ENCODE data around the gene SIVA1.

SIVA1 gene

DNA sequence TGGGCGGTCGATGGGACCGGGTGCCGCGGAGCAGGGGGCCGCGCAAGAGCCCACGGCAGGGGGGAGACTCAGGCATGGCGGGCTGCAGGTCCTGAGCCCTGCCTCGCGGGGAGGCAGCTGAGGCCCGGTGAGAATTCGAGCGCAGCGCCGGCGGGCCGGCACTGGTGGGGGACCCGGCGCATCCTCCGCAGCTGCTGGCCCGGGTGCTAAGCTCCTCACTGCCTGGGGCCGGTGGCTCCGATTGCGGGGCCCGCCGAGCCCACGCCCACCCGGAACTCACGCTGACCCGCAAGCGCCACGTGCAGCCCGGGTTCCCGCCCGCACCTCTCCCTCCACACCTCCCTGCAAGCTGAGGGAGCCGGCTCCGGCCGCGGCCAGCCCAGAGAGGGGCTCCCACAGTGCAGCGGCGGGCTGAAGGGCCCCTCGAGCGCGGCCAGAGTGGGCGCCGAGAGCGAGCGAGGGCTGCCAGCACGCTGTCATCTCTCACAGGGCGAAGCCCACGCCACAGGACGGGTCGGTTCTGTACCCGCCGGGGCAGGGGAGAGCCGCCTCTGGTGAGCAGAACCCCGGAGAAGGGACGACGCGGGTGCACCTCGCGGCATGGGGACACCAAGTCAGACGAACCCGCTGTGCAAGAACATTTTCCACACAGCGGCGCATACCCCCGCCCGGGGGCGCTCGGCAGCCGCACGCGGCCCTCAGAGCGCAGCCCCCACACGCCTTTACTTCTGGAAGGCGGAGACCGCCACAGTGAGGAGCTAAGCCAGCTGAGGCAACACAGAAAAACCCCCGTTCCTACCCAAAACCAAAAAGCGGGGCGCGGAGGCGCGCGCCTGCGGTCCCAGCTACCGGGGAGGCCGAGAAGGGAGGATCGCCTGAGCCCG is 1.2 kb upstream of the SIVA1 start:
- no peak for FAIRE-seq

DNA sequence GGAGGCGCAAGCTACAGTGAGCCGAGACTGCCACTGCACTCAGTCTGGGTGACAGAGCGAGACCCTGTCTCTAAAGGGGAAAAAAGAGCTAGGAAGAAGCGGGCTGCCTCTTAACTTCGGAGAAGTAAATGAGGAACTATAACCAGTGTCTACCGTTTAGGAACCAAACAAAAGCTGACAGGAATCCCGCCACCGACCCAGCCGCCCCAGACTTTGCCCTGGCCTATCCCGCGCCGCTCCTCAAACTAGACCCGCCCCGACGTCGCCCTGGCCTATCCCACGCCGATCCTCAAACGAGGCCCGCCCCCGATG is 568 bp upstream of the SIVA1 start:
- FAIRE-seq, result no peak

DNA sequence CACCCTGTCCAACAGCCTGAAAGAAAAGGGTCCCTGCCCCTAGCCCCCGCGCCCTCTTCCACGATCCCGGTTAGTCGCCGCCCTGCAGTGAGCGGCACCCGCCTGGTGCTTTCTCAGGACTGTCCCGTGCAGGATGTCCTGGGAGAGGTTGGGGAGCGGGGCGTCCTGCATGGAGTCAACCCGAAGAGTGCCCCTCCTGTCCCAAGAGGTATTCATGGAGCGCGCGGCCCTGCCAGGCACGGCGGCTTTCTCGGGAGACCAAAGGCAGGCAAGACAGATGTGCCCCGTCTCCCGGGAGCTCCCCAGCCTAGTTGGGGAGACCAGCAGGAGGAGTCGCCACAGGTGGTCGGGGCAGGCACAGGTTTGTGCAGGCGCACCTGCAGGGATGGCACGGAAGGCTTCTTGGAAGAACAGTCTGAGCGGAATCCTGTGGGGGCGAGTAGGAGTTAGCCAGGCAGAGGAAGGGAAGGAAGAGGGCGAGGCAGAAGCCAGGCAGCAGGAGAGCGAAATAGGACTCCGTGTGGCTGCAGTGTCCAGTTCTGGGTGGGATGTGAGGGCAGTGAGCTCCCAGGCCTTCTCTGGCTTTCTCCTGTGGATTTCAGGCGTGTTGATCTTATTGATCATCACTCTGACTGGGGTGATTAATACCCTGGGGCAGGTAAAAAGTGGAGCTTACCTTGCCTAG is 723 bp downstream of the SIVA1 start:
- no peak for FAIRE-seq

DNA sequence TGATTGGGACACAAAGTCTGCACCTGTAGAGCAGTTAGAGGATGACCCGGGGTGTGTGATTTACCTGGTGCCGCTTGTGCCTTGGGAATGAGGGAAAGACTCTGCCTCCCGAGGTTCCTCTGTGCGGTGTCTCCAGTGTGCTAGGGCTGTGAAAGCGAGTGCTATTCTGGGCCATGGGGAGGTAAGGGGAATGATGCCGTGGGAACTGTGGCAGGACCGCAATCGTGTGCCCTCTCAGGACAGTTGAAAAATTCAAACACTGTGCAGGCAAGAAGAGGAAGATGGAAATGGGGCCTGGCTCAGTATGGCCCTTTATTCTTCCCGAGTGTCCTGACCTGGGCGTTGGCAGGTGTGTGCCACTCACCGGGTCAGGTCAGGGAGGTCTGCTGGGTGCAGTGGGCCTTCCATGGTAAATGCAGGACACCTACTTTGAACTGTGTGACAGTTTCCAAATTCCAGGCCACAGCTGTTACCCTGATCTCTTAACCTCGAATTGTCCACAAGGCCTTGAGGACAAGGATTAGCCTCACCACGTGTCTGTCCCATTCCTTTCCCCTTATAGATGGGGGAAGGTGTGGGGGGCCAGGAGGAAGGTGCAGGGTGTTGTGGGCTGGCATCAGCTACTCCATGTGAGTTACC is 1.4 kb downstream of the SIVA1 start:
- no peak for FAIRE-seq

DNA sequence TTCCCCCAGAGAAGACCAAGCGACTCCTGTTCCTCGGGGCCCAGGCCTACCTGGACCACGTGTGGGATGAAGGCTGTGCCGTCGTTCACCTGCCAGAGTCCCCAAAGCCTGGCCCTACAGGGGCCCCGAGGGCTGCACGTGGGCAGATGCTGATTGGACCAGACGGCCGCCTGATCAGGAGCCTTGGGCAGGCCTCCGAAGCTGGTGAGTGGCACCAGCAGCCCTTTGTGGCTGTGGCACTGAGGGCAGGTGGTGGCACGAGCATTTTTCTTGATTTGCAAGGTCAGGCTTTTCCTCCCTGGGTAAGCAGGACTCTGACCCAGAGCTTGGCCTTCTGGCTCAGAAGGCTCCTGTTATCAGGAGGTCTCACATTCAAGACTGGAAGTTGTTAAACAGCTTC is 2.7 kb downstream of the SIVA1 start:
- no peak for FAIRE-seq

DNA sequence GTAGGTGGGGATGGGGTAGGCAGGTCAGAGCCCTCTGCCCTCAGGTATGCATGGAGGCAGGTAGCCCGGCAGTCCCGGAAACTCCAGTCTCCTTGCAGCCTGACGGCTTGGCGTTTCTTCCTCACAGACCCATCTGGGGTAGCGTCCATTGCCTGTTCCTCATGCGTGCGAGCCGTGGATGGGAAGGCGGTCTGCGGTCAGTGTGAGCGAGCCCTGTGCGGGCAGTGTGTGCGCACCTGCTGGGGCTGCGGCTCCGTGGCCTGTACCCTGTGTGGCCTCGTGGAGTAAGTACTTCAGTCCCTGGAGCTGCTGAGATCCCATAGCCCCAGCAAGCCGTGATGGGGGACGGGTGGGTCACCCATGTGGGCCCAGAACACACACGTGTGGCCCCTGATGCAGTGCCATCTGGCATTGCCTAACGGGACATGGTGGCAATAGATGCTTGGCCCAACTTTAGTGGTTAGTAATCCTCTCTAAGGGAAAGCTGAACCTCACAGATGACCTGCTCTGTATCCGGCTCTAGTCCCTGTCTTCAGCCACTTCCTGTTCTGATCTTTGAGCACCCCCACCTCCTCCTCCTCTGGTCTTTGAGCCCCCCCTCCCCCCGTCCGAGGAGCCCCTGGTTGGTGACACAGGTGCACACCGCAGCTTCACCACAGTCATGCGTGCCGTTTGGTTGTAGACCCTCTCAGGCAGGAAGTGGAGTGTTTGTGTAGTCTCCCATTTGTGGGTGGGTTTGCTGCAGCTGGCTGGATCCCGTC is 3.7 kb downstream of the SIVA1 start:
- no peak for FAIRE-seq

DNA sequence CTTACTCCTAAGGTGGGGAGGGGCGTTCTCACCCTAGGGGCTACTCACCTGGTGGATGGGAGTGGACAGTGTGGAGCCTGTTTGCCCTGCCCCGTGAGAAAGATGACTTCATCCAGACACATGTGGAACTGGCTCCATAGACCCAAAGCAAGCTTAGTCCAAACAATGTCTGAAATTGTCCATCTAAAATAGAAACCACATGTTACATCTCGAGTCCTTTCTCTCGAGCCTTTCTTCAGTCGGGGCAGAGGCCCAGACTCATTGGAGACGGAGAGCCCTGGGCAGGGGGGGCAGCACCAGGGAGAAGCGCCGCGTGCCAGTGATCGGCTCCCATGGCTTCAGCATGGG is 4.3 kb downstream of the SIVA1 start:
- no peak for FAIRE-seq

DNA sequence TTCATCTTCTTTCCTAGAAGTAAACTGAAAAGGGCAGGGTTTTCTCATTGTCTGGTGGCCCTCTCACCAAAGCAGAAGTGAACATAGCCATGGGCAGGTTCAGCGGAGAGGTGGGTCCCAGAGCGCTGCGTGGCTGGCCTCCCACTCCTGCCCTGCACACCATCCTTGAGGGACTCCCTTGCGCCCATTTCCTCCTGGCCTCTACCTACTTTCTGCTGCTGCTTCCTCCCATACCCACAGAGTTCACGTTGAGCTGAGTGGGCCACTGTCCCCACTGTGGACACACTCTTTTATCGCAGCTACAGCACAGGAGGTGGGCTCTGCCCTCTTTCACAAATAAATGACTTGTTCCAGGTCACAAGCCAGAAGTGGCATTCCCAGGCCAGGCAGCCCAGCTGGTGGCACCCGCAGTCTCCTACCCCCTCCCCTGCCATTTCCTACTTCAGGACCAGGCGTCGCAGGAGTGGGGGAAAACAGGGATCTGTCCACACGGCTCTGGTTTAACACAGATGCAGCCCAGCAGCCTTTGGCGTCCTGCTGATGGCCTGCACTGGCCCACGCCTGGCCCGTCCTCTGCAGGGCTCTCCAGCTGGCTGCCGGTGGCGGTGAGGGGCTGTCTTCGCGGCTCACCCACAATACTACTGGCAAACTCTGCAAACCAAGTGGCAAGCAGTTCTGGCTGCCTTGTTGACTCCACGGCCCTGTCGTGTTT is 4.9 kb downstream of the SIVA1 start:
- FAIRE-seq, result no peak

DNA sequence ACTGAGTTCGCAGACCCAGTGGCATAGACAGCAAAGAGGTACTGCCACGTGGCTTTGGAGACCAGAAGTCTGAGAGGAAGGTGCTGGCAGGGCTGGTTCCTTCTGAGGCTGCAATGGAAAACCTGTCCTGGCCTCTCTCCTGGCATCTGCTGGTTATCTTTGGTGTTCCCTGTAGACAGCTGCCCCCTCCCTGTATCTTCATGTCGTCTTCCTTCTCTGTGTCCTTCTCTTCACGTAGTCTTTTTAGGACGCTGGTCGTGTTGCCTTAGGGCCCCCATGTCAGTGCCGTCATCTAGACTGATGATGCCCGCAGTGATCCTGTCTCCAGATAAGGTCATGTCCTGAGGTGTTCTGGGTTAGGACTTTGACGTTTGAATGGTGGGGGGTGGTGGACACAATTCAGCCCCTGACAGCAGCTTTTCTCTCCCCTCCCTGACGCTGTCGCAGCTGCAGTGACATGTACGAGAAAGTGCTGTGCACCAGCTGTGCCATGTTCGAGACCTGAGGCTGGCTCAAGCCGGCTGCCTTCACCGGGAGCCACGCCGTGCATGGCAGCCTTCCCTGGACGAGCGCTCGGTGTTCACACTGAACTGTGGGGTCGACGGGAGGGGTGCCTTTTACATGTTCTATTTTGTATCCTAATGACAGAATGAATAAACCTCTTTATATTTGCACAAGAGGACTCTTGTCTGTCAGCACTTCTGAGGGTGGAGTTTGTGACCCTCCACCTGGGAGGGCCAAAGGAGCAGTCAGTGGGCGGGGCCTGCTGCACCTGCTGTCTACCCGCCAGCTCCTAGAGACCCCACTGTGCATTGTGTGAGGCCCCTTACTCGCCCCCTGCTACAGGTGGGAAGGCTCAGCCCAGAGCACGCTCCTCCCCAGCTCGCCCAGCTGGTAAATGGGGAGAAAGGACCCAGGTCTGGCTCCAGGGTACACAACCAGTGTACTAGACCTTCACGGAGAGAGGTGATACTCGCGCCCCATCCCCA is 6.3 kb downstream of the SIVA1 start:
- no peak for FAIRE-seq

DNA sequence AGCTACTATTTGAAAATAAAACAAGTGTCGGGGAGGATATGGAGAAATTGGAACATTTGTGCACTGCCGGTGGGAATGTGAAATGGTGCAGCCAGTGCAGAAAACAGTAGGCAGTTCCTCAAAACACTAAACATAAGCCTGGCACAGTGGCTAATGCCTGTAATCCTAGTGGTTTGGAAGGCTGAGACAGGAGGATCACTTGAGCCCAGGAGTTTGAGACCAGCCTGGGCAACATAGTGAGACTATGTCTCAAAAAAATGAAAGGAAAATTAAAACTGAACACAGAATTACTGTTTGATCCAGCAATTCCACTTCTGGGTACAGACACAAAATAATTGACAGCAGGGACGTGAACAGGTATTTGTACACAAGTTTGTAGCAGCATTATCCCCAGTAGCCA is 12.6 kb downstream of the SIVA1 start:
- no peak for FAIRE-seq

DNA sequence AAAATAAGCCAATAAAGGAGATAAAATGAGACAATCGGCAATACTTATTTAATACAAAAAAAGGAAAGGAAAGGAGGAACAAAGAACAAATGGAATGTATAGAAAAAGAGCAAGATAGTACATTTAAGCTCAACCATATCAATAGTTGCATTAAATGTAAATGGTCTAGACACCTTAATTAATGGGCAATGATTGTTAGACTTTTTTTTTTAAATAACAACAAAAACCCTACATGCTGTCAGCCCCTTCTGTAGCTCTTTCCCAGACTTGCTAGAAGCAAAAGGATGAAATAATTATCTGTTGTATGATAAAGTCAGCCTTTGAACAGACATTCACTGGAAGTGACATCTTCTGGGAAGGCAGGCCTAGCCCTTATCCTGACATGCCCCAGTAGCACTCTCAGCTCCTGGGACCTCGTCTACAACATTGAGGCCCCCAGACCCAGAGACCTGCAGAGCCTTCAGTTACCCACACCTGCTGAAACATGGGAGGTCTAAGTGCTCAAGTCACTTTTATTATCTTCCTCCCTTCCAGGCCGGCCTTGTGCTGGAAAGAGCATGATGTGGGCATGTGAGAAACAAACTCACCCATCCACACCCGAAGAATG is 13.4 kb downstream of the SIVA1 start:
- FAIRE-seq, result no peak

DNA sequence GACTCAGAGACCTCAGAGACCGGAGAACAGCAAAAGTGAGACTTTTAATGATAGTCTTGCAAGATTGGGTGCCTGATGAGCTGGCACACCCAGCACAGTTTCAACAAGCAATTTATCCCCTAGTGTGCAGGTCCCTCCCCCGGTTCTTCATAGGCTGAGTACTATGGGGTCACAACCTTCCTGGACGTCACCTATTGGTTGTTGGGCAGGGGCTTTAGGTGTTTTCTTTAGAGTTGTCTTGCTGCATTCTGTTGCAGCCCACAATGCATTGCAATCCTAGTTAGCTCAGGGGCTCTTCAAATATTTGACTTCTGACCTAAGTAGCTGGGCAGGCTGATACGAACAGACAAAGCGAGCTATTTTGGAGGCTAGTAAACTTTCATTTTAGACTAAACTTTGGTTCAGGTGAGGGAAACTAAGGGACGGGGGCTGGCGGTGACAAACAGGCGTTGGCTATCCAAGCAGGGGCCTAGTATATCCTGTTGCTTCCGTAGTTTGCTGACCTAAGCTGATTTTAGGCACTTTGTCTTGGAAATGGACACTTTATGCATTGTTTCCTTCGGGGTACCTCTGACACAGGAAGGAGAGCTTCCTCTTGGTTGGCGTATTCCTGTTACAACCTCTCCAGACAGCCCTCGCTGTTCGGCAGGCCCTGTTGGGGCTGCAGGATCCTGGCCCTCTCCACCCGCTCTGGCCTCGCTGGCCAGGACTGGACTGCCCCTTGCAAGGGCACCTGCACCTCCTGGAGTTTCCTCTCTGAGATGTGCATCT is 14.1 kb downstream of the SIVA1 start:
- no peak for FAIRE-seq

DNA sequence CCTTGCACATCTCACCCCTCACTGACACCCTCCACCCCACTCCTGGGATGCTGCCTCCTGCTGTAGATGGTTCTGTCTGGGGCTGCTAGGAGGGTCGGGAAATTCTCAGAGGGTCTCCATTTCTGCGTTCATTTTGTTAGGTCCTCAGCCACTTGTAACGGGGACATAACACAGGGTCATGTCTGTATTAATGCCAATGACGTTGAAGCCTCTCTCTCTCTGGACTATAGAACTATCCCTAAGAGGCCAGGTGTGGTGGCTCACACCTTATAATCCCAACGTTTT is 14.6 kb downstream of the SIVA1 start:
- no peak for FAIRE-seq

DNA sequence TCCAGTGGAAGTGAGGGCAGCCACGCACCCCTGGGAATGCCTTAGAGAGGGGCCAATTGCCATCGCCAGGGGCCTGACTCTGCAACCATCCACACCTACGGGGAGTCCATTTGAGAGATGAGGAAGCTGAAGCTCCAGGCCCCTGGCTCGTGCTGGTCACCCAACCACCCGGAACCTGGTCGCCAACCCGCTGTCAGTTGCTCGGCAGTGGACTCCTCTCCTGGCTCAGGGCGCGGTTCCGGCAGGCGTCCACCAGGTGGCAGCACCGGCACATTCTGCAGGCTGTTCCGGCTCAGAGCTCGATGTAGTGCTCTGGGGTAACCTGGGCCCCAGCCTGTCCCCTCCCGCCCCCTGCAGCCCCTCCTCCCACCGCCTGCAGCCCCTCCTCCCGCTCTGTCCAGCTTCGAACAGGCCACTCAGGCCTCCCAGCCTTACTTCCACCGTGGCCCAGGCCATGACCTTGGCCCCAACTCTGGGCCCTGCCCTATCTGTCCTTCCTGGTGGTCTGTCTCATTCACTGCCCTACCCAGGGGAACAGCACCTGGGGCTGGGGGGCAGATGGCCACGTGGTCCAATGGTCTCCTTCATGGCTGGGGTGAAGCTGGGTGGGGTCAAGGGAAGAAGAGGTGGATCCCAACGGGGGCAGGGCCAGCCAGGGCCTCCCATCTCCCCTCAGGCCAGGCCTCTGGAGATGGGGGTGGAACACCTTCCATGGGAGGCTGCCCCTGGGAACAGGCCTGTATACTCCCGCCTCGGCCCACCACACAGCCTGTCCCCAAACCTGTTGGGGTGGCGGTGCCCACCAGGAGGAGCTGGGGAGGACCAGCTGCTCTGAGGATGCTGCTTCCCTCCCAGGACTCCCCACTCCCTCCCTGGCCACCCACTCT is 15.7 kb downstream of the SIVA1 start:
- FAIRE-seq, result no peak

DNA sequence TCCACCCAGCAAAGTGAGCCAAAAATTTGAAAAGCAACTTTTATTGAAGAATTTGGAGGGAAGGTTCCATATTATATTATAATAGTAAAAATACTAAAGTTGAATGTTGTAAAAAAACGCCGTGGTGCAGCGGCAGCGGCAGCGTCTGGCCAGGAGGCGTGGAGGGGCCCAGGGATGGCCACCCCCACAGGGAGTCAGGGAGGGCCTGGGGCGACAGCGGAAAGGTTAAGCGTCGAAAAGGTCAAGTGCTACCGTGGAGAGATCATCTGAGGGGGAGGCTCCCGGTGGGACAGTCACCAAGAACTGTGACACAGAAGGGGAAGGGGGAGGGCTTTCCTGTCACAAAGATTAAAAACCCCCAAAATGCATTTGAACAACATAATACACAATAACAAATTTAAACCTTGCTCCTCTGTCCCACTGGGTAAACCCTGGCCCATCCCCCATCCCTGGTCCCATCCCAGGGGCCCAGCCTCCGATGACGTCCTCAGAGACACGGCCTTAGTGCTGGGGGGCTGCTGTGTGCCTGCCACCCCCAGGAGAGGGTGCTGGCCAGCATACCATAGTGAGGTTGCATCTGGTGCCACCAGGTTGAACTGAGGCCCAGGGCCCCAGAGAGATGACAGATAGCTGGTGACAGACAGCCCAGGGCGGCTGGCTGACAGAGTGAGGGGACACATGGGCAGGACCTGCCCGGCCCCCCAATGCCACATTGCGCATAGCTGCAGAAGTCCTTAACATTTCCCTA is 16.6 kb downstream of the SIVA1 start:
- no peak for FAIRE-seq

DNA sequence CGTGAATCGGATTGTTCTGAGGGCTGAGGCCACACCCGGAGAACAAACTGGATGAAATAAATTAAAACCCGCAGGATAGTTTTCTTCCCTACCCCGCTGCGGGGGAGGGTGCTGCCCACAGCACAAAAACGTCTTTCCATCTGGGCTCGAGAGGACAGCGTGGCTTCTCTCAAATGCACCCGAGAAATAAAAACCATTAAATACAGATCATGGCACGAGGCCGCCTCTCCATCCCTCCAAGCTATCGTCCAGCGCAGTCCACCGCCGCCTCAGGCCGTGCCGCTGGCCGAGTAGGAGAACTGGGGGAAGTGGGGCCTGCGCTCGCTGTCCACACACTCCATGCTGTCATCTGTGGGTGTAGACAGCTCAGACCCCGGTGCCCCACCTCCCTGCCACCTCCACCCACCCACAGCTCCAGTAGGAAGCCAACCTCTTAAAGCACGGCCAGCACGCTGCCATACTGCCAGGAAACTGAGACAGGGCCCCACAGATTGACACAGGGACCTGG is 17.2 kb downstream of the SIVA1 start:
- no peak for FAIRE-seq

DNA sequence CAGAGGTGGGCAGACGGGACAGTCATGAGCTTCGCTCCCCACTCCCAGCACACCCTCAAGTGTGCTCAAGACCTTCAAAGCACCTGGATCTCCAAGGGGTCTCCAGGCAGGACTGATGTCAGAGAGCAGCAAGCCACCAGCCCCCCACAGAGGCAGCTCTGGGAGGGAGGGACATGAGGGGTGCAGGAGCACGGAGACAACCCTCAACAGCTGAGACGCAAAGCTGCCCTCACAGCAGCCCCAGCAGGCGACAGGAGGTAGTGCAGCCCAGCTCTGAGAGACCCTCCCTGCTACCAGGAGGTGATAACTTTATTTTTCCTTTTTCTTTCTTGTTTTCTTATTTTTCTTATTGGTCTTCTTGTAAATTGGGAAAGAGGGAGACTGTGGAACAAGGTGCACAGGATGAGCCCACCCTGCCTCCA is 17.9 kb downstream of the SIVA1 start:
- no peak for FAIRE-seq

DNA sequence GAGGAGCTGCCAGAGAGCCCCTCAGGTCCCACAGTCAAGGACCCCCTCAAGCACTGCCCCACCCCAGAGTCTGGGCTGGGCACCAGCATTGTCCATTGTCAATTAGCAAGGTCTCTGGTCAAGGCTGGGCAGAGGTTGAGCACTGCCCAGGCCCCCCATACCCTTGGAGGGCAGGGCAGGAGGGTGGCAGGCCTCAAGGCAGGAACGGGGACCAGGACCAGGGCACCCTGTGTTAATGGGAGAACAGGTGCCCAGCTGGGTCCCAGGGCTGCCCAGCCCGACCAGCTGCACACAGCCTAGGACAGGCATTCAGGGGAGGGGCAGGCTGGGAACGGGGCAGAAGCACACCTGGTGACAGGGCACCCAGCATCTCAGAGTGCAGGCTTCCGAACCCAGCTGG is 18.4 kb downstream of the SIVA1 start:
- no peak for FAIRE-seq
